HG02678 (cell line): ENCODE data around the gene IL20.

Source experiments
- ATAC-seq: cut with Tn5 transposase; IDR thresholded peaks from one replicate; pipeline ENCODE4 v1.9.1; 2021; ENCODE audit warnings: mild to moderate bottlenecking, moderate library complexity; ENCODE audit not compliant: unreplicated experiment

The IL20 gene

DNA sequence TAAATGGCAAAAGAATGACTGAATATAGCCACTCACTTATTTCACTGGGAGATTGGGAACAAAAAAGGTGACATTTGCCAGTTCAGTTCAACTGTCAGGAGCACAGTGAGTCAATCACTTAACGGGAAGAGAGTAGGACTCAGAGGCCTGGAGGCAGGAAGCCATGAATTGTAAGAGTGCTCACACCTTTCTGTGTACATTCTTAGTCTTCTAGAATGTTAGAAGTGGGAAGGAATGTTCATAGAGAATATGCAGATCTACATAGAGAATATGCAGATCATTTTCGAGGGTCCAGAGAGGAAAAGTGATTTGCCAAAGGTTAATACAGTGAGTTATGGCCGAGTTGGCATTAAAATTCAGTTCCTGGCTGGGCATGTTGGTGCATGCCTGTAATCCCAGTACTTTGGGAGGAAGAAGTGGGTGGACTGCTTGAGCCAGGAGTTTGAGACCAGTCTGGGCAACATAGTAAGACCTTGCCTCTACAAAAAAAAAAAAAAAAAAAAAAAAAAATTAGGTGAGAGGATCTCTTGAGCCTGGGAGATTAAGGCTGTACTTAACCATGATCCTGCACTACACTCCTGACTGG lies 8.3 kb downstream of the IL20 start:
- ATAC-seq: no peak

DNA sequence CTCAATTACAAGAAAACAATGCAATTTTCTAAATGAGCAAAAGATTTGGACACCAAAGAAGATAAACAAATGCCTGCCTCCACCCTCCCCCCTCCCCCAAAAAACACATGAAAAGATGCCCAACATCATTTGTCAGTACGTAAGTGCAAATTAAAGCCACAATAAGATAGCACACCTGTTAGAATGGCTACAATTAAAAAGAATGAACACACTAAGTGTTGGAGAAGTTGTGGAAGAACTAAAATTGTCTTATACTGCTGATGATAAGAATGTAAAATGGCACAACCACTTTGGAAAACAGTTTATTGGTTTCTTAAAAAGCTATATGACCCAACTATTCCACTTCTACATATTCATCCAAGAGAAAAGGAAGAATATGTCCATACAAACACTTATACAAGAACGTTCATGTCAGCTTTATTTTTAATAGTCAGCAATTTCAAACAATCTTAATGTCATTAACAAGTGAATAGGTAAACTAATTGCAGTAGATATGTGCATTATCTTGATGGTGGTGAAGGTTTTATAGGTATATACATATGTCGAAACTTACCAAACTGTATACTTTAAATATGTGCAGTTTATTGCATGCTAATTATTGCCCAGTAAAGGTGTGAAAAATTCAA lies 10.4 kb downstream of the IL20 start:
- ATAC-seq: no peak

DNA sequence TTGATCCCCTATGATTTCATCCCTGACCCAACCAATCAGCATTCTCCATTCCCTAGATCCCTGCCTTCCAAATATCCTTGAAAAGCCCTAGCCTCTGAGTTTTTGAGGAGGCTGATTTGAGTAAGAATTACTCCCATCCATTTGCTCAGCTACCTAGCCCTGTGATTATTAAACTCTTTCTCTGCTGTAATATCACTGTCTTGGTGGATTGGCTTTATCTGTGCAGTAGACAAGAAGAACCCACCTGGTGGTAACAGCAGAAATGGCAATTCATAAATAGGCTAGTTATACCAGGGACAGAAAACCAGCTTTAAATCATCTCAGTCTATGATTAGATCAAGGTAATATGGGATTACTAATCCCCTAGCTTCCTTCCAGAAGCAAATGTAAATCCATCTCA lies 13.0 kb downstream of the IL20 start:
- no peak for ATAC-seq

DNA sequence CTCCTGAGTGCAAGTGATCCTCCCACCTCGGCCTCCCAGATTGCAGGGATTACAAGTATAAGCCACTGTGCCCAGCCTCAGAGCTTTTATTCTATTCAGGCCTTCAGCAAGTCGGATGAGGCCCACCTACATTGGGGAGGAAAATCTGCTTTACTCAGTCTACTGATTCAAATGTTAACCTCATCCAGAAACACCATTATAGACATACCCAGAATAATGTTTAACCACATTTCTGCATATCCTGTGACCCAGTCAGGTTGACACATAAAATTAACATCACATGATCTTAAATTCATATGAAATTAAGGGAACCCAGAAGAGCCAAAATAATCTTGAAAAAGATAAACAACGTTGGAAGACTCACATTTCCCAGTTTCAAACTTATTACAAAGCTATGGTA lies 14.9 kb downstream of the IL20 start:
- no peak for ATAC-seq

DNA sequence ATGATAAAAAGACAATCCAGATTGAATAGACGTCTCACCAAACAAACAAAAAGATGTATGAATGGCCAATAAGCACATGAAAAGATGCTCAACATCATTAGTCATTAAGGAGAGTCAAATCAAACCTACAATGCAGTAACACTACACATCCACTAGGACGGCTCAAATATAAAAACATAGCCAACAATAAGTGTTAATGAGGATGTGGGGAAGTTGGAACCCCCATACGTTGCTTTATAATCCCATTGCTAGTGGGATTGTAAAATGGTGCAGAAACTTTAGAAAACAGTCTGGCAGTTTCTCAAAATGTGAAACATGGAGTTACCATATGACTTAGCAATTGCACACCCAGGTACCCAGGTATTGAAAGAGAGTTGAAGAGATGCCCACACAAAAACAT lies 17.1 kb downstream of the IL20 start:
- ATAC-seq: no peak

DNA sequence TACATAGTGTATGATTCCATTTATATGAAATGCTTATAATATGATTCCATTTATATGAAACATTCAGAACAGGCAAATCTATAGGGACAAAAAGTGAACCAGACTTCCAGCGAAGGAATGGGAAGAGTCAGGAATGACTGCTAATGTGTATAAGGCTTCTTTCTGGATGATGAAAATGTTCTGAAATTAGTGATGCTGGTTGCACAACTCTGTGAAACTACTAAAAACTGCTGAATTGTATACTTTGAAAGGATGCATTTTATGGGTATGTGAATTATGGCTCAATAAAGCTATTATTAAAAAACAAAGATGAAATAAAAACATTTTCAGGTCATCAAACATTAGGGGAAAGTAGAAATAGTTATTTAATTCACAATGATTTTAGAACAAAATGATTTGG lies 17.7 kb downstream of the IL20 start:
- ATAC-seq: no peak

DNA sequence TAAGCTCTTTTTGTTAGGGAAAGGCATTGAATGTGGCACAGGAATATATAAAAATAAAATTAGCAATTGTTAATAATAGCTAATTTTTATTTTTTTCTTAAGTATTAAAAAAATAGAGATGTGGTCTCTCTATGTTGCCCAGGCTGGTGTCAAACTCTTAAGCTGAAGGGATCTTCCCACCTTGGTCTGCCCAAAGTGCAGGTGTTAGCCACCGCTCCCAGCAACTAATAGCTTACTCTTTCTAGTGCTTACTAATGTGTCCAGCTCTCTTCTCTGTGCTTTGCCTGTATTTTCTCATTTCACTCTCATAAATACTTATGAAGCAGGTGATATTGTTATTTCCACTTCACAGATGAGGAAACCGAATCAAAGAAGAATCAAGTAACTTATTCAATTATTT lies 18.5 kb downstream of the IL20 start:
- ATAC-seq: no peak

DNA sequence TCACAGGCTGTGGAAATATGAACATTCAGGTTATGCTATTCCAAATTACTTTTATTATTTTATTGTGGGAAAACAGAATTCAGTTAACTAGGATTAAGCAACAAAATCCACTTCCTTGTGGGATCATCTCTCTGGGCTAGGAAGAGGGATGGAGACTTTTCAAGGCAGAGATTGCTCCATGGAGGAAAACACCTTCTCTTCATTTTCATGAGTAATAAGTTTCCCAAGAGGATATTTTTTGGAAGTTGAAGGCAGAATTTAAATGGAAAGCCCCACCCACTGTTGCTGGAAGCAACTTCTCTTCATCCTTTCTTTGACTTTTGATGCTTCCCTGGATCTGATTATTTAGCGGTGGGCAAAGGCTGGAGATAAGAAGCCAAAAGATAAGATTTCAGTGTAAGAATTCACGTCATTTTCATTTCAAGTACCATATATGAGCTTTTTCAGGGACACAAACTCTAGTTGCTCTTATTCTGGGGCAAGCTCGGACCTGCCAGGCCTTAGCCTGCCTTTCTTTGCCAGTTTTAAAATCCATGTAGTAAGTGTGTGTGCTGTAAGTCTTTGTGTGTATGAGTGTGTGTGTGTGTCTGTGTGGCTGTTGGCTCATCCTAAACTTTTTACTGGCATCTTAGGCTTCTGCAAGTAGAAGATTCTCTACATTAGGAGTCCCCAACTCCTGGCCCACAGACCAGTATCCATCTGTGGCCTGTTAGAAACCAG lies 20.1 kb downstream of the IL20 start:
- ATAC-seq: no peak

DNA sequence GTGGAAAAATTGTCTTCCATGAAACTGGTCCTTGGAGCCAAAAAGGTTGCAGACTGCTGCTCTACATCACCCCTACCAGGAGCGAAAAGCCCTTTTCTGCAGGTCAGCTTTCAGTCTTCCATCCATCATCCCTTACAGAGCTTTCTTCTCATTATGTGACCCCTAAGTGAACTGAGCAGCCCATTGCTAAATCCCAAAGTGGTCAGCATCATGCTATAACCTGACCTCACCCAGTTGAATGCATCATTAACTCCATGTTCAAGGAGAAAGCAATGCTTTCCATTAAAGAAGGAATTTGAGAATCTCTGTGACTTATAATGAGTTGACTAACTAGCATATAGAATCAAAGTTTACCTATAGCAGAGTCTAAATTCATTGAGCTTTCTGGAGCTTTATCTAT lies 21.4 kb downstream of the IL20 start:
- ATAC-seq: no peak

DNA sequence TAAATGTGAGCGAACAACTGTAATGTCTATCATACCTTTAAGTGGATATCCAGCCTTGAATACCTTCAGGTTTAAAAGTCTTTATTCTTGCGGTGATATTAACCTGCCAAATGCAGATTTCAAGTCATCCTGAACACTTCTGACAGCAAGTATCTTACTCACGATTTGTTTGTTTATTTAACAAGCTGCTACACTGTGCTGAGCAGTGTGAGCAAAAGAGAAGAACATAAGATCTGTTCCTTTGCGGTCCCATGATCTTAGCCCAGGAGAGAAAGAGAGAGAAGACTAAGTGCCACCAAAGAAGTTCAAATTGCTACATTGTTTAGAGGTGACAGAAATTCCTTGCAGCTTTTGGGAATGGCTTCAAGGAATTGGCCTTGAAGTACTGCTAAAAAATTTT lies 22.3 kb downstream of the IL20 start:
- ATAC-seq: no peak

DNA sequence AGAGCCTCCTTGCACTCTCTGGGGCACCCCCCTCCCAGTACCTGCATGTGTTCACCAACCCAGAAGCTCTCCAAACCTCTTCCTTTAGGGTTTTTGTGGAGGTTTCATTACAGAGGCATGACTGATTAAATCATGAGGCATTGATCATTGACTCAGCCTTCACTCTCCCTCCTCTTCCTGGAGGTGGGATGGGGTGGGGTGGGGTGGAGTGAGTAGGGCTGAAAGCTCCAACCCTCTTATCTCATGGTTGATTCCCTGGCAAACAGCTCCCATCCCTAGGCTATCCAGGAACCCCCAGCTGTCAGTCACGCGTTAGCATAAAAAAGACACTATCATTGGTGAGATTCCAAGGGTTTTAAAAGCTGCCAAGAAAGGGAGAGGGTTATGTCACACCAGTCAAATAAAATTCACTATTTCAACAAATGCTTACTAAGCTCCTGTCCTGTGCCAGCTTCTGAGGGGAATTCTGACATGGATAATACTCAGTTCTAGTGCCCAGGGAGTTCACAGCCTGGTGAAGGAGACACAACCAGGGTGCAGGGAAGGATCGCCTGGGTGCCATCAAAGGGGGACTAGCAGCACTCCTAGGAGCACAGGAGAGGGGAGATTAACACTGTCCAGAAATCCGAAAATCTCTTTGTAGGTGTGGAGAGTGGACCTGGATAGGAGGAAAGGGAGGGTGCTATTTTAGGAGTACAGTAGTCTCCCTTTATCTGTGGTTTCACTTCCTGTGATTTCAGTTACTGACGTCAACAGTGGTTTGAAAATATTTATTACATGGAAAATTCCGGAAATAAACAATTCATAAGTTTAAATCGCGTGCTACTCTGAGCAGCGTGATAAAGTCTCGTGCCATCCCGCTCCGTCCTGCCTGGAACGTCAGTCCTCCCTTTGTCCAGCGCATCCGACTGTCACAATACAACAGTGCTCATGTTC lies 25.0 kb downstream of the IL20 start:
- no peak for ATAC-seq

DNA sequence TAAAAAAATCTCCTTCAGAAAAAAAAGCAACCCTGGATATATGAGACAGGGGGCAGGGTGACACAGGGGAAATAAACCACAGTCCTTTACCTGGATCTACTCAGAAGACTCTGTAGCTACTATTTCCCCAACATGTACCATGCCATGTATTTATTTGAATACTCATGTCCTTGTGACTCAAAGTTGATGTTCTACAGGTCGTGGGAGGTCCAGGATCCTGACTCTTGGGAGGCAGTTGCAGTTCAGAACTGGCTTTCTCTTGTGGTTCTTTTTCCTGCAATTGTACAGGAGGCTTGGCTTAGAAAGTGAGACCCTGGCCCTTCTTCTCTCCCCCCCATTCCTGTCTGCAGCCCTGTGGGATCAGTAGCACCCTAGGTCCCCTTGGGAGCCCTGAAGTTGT lies 26.0 kb downstream of the IL20 start:
- ATAC-seq: no peak

DNA sequence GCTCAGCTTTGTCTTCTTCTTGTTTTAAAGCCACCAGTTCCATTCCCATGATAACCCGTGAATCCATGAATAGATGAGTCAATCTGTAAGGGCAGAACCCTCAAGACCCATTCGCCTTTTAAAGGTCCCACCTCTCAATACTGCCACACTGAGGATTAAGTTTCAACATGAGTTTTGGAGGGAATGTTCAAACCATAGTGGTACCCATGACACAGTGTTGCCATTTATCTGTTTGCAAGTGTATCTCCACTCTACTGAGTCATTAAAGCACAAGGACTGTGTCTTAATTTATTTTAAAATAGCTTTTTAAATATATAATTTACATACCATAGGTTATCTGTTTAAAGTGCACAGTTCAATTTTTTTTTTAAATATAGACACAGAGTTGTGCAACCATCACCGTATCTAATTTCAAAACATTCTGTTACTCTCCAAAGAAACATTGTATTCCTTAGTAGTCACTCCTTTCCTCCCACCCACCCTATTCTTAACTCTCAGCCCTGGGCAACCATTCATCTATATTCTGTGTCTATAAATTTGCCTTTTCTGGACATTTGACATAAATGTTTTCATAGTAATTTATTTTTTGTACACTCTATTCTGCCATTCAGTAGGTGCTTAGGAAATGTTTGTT lies 27.0 kb downstream of the IL20 start:
- ATAC-seq: no peak

DNA sequence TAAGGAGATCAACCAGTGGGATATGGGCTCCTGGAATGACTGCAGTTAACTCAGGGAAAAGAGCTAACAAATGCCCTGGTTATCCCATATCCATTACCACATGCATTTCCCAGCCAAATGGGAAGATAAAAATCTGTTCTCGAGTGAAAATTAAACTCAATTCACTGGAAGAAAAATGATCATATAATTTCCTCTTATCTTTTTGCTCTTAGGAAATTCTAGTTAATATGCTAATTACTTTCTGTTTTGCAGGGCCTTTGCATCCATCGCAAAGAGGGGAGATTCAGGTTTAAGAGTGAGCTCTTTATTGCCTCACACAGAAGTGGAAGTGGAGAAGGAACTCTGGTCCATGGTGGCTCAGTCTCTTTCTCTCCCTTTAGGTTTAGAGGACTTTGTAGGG lies 28.0 kb downstream of the IL20 start:
- ATAC-seq: no peak

DNA sequence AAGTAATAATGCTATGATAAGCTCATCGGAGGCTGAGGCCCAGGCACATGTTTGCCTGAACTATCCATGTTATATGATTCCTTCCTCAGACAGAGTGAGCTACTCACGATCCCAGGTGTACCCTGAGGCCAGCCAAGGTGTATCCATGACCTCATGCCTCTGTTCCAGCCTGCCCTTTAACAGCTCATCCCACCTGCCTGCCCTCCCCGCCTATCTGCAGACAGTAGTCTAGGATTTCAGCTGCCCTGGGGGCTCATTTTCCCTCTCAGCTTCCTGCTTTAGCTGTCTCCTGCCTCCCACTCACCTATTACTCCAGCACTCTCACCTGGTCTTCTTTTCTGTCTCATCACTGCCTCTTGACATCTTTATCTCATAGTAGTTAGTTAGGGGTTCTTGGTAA lies 29.9 kb downstream of the IL20 start:
- no peak for ATAC-seq

DNA sequence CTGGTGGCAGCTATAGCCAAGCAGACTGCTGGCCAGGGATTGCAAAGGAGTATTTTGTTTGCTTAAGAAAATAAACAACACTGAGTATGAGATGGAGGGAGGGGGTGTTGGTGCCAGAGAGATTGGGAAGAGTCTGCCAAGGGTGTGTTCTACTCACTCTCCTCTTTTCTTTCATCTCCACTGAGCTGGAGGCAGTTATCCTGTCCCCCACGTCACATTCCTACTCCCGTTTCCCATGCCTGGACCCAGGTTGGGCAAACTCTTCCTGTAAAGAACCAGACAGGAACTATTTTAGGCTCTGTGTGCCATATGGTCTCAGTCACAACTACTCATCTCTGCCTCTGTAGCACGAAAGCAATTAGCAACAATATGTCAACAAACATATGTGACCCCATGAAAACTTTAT lies 30.4 kb downstream of the IL20 start:
- ATAC-seq: no peak

DNA sequence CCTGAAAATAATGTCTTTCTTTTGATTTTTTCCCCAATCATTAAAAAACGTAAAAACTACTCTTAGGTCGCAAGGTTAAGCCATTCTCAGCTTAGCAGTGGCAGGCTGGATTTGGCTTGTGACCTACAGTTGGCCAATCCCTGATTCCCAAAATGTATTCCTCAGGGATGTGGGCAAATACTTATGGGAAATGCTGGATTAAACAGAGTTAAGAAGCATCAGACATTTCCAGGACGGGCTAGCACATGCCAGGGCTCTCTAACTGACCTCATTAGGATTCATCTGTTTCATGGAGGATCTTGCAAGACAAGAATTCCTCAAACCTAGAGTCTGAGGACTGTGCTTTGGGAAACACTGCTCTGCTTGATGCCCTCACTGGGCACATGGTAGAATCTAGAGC lies 30.8 kb downstream of the IL20 start:
- no peak for ATAC-seq

DNA sequence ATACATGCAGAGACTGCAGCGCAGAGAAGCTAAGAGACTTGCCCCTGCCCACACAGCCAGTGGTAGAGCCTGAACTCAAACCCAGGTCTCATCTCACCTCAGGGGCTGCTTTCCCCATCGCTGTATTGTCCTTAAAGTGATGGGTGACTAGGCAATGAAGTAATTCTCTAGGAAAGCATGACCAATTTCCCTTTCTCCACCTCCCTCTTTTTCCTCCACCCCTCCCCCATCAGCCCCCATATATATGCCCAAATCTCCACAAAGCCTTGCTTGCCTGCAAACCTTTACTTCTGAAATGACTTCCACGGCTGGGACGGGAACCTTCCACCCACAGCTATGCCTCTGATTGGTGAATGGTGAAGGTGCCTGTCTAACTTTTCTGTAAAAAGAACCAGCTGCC lies 31.8 kb downstream of the IL20 start, which contains the start of gene IL24:
Gene IL24 (plus strand): TSS at position 269 of the 400 bp plus-strand sequence. CDS start 390 bp downstream, outside the sequence.
- ATAC-seq: no peak

DNA sequence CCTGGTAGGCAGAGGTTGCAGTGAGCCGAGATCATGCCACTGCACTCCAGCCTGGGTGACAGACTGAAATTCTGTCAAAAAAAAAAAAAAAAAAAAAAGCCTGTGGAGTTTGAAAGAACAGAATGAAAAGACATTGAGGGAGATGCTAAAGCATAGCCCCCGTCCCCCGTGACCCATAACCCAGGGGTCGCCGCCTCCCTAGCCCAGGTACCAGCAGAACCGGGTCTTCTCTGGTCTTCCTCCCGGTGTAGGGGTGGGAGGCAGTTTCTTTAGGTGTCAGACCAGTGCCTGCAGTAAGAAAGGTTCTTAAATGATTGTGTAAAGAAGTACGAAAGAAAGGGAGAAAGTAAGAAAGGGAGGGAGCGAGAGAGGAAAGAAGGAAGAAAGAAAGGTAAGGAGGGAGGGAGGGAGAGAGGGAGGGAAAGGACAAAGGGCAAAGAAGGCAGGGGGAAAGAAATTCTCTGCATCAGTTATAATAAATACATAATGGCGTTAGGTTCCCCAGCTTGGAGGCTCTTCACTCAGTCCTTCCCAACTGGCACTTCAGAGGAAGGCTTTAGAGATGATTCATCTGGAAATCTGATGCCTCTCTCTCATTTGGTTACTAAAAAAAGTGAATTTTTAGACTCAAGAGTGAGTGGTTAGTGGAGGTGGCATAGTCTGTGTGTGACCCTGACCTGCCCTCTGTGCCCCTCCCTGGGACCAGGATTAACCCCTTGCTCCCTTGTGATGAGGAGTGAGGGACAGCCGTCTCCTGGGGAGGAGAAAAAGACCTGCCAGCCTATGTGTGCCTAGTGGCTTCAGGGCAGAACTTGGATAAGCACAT lies 32.9 kb downstream of the IL20 start:
- ATAC-seq: no peak

DNA sequence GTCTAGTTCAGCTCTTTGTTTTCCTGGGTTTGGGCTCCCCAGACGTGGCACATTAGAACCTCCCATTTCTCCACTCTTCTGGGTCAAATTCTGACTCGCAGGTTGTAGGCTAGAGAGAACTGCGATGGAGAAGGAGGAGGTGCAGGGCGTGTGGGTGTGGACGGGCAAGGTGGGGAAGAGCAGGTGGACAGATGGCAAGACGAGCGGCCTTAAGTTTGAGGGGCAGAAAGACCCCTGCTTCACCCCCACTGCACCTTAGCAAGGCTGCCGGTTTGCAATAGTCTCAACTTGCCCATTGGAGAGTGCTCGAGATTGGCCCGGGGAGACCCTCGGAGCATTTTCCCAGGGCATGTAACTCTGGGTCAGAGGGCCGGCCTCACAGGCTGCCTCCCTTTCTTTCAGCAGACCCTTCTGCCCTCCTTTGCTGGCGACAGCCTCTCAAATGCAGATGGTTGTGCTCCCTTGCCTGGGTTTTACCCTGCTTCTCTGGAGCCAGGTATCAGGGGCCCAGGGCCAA lies 33.5 kb downstream of the IL20 start:
- ATAC-seq: no peak
